ENCODE data around the gene CRTC3.

Gene CRTC3

GRCh38 chr15:90580946-90581345 is 51.2 kb downstream of the CRTC3 start:
- no peak overlapping the region for H3K4me3 ChIP-seq (ENCODE audit: low read depth, low read length)
- no peak for DNase-seq (ENCODE audit: low read depth)
- TF ChIP-seq, protein P1, sequence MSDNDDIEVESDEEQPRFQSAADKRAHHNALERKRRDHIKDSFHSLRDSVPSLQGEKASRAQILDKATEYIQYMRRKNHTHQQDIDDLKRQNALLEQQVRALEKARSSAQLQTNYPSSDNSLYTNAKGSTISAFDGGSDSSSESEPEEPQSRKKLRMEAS (IDR thresholded peaks at IDR 0.05; ENCODE audit: low read depth, low read length): no peak
- no peak for TF ChIP-seq CTCF (IDR thresholded peaks at IDR 0.05; ENCODE audit: low read depth, low read length)
- no peak for TF ChIP-seq POLR2A (IDR thresholded peaks at IDR 0.05; ENCODE audit: extremely low read depth, insufficient read length)
- no peak for TF ChIP-seq MYC (IDR thresholded peaks at IDR 0.05; ENCODE audit: low read depth, low read length)

- H3K4me3 ChIP-seq (ENCODE audit: low read depth, low read length): no peak overlapping the region
- no peak for TF ChIP-seq POLR2A (IDR thresholded peaks at IDR 0.05; ENCODE audit: extremely low read depth, insufficient read length)
- TF ChIP-seq, protein P1 (IDR thresholded peaks at IDR 0.05; ENCODE audit: low read depth, low read length): no peak
- TF ChIP-seq MYC (IDR thresholded peaks at IDR 0.05; ENCODE audit: low read depth, low read length): no peak
- no peak for DNase-seq (ENCODE audit: low read depth)
Observed at GRCh38 chr15:90581771-90582352, 52.1 kb downstream of the CRTC3 start.

DNA sequence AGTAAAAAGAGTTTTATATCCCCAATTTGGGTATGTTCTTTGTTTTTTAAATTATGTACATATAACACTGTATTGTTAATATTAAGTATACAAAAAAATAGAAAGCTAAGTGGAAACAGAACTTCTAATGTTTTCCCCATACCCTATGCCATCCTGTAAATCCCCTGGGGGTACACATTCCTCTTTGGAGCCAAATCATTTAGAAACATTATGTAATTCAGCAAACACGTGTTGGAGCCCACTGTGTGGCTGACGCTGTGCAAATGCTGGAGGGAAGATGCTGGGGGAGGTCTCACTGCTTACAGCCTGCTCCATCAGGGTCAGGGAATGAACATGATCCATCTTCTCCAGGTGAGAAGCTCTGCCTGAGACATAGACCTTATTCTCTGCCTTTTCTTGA is 52.8 kb downstream of the CRTC3 start:
- DNase-seq (ENCODE audit: low read depth): no peak
- H3K4me3 ChIP-seq (ENCODE audit: low read depth, low read length): no peak overlapping the region
- no peak for TF ChIP-seq MYC (IDR thresholded peaks at IDR 0.05; ENCODE audit: low read depth, low read length)
- no peak for TF ChIP-seq CTCF (IDR thresholded peaks at IDR 0.05; ENCODE audit: low read depth, low read length)
- TF ChIP-seq, protein P1 (IDR thresholded peaks at IDR 0.05; ENCODE audit: low read depth, low read length): no peak
- TF ChIP-seq POLR2A (IDR thresholded peaks at IDR 0.05; ENCODE audit: extremely low read depth, insufficient read length): no peak

DNA sequence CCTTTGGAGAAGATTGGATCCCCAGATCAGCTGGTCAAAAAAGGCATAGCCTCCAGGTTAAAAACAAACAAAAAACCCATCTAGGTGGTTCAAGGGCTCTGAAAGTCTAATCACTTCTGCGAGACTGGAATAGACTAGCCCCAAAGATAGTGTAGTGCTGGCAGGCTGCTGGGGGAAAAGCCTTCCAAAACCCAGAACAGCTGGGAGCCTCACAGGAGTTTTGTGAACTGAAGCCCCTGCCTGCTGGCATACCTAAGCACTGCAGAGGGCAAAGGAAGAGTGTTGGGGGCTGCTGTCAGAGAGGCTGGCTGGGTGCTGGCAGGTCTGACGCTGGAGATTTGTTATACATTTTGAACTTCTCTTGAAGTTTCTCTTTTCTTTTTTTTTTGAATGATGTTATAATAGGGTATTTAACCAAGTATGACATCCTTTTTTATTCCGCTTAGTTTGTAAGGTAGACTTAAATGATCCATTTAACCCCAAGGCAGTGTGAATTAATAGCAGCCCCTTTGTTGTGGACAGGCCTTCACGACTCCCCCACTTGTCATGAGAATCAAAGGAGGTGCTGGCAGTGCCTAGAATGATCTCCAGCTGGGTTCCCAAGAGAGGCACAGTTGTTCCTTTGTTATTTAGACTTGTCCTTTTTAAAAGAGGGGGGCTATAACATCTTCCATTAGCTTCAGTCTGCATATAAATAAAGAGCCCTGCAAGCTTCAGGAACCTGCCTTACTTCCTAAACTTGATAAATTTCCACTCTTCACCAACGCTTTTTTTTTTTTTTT is 53.9 kb downstream of the CRTC3 start:
- TF ChIP-seq MYC (IDR thresholded peaks at IDR 0.05; ENCODE audit: low read depth, low read length) (no peak), CTCF (IDR thresholded peaks at IDR 0.05; ENCODE audit: low read depth, low read length) (no peak), POLR2A (IDR thresholded peaks at IDR 0.05; ENCODE audit: extremely low read depth, insufficient read length) (no peak)
- TF ChIP-seq, protein P1 (IDR thresholded peaks at IDR 0.05; ENCODE audit: low read depth, low read length): no peak
- no peak for DNase-seq (ENCODE audit: low read depth)
- H3K4me3 ChIP-seq (ENCODE audit: low read depth, low read length): no peak overlapping the region

DNA sequence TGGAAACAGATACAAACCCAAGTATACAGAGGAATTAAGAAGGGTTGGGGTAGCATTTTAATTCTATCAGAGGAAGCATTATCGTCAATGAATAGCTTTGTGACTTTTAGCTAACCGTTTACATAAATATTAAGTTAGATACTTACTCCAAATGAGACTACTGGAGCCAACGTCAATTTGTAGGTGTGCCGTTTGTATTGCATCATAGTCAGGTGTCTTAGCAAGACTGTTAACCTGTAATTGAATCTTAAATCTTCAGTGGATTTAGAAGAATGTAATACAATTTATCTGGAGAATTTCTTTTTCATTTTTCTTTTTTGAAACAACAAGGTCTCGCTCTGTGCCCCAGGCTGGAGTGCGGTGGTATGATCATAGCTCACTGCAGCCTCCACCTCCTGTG is 55.1 kb downstream of the CRTC3 start:
- no peak for TF ChIP-seq MYC (IDR thresholded peaks at IDR 0.05; ENCODE audit: low read depth, low read length)
- no peak for TF ChIP-seq CTCF (IDR thresholded peaks at IDR 0.05; ENCODE audit: low read depth, low read length)
- no peak for TF ChIP-seq POLR2A (IDR thresholded peaks at IDR 0.05; ENCODE audit: extremely low read depth, insufficient read length)
- TF ChIP-seq, protein P1 (IDR thresholded peaks at IDR 0.05; ENCODE audit: low read depth, low read length): no peak
- DNase-seq (ENCODE audit: low read depth): no peak
- no peak overlapping the region for H3K4me3 ChIP-seq (ENCODE audit: low read depth, low read length)

DNA sequence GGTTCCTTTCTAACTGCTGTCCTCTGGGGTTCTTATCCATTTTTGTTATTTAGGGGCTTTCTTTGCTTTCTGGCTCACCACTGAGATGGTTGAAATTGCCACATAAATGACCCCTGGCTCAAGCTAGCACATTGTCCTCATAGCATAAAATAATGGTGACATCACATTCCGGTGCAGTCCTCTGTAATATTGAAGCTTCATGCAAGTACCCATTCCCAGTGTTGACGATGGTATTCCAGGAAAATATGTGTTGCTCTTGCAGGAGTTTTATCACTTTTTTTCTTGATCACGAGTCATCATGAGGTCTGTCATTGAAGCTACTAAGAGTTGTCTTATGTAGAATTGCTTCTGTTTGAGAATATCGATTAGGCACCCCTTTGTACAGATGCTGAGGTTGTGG is 56.1 kb downstream of the CRTC3 start:
- no peak overlapping the region for H3K4me3 ChIP-seq (ENCODE audit: low read depth, low read length)
- no peak for DNase-seq (ENCODE audit: low read depth)
- TF ChIP-seq, protein P1 (IDR thresholded peaks at IDR 0.05; ENCODE audit: low read depth, low read length): no peak
- TF ChIP-seq MYC (IDR thresholded peaks at IDR 0.05; ENCODE audit: low read depth, low read length) (no peak), CTCF (IDR thresholded peaks at IDR 0.05; ENCODE audit: low read depth, low read length) (no peak), POLR2A (IDR thresholded peaks at IDR 0.05; ENCODE audit: extremely low read depth, insufficient read length) (no peak)

Data from NB4 (cell line).